ENCODE data around the gene ARFIP1. TPM values are rescaled to one million over a fixed set of nuclear protein-coding genes. Genes with fewer than 3 reads are reported as not detected.

The ARFIP1 gene
- total and polyA plus RNA-seq, 9 of the 15 experiments (the other 6 are each of a cell fraction or from before 2014, with no cell fraction given) = 14.1 to 25.1 (median 20.9) TPM

- H3K79me2 ChIP-seq (ENCODE audit: control insufficient read depth, insufficient read depth, low read length) = no peaks in the 10 kb centered on the region
- no peak for DNase-seq (ENCODE audit: extremely low read depth in 1 of 4, low spot score in 3 of 4)
- WGBS (ENCODE audit: insufficient coverage, low coverage, missing lambda C conversion rate) = 100% methylated on average over 1 of the region's 1 CpG
- intact Hi-C loops (cut with micrococcal nuclease) (no loop called here), in situ Hi-C loops (cut with MboI) (no loop called here)
- H3K9me1 ChIP-seq (ENCODE audit: control insufficient read depth, insufficient read depth, low read length) = no peaks in the 10 kb centered on the region
- BruUV-seq (replicated peaks) = no TSS peak
- ATAC-seq = no peak
- peaks cover 7% of the 10 kb centered on the region; the same call in 1 of the 3 replicates for H3K36me3 ChIP-seq (ENCODE audit: control insufficient read depth, insufficient read depth, low read length)
- ChIA-PET CTCF (ENCODE audit: low intra/inter-chr PET ratio) (no interaction called here), POLR2A (interaction anchor here (1.4 kb wide), 1 partner anchor 11 kb away, joined by 3 read pairs; no protein-coding TSS in a partner anchor)
- H4K20me1 ChIP-seq (replicated peaks; ENCODE audit: control insufficient read depth, insufficient read depth, low read length) = no peaks in the 10 kb centered on the region
- H3K9ac ChIP-seq (ENCODE audit: insufficient read depth in 1 of 2, low read depth in 2 of 2, low read length in 2 of 2) = no peak overlapping the region
- no peak for FAIRE-seq
- H3K9me3 ChIP-seq (replicated peaks; ENCODE audit: control insufficient read depth, insufficient read depth, low read depth, low read length) = no peaks in the 10 kb centered on the region
- H3K4me2 ChIP-seq (ENCODE audit: insufficient read depth, low read length) = no peak overlapping the region
- TF ChIP-seq HDAC3 (IDR thresholded peaks at IDR 0.05; ENCODE audit: borderline replicate concordance, partially characterized antibody) (no peak), TCF7 (IDR thresholded peaks at IDR 0.05; ENCODE audit: borderline replicate concordance) (no peak), POLR2AphosphoS5 (IDR thresholded peaks at IDR 0.05; ENCODE audit: control insufficient read depth, insufficient read depth, low read depth, low read length) (no peak), NFYB (IDR thresholded peaks at IDR 0.05; ENCODE audit: extremely low read depth, insufficient read length) (no peak), ATF1 (CRISPR knock-in tag; IDR thresholded peaks at IDR 0.05) (no peak), ATF1 (tag; IDR thresholded peaks at IDR 0.05) (no peak), USF2 (CRISPR knock-in tag; IDR thresholded peaks at IDR 0.05) (no peak), BMI1 (IDR thresholded peaks at IDR 0.05; ENCODE audit: low read length) (no peak)
- no peak overlapping the region for H2AFZ ChIP-seq (ENCODE audit: low read depth, low read length)
- H3K4me1 ChIP-seq (replicated peaks in 1 of 2; ENCODE audit: control insufficient read depth in 2 of 2, insufficient read depth in 2 of 2, low read length in 2 of 2) = no peaks in the 10 kb centered on the region
- H3K27ac ChIP-seq (ENCODE audit: extremely low read depth, low read depth, low read length) = no peak overlapping the region
- no peak overlapping the region for H3K4me3 ChIP-seq
- H3K27me3 ChIP-seq (ENCODE audit: control insufficient read depth in 2 of 2, insufficient read depth in 2 of 2, low read length in 2 of 2) = no peaks in the 10 kb centered on the region
Measured at GRCh38 chr4:152862608-152863007, 82.9 kb downstream of the ARFIP1 start.
